CD4-positive, alpha-beta T cell treated with Interleukin-12 subunit alpha and Interleukin-12 subunit beta, for 1 hour (primary cell): ENCODE measurements around the gene PPP1R7.
A peak's percentile ranks its signal among the peaks of the same experiment; 100 is the strongest.

Experiments
- DNase-seq: peaks from one replicate; pipeline ENCODE4 v3.0.0-alpha.2; 2020

Gene PPP1R7

DNA sequence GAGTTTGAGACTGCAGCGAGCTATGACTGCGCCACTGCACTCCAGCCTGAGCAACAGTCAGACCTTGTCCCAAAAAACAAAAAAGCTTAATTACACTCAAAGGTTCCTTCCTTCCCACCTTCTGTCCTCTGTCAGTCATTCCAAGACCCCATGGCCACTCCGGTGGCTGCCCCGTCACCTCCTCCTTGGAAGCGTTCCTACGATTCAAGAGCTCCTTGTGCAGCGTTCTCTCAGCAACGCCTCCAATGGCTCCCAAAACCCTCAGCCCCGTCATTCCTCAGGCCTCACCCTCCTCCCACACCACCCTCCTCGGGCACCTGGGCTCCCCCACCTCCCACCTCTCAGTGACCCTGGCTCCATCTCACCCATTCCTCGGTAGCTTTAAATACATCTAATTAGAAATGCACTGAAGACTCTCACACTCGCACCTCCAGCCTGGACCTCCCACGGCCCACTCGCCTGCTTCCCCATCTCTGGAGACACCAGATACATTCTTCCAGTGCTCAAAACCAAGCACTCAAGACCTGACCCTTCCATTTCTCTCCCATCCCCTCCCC lies 9.0 kb upstream of the PPP1R7 start:
- no peak for DNase-seq

GRCh38 chr2:241142063-241142462 lies 8.2 kb upstream of the PPP1R7 start:
- DNase-seq = no peak

DNA sequence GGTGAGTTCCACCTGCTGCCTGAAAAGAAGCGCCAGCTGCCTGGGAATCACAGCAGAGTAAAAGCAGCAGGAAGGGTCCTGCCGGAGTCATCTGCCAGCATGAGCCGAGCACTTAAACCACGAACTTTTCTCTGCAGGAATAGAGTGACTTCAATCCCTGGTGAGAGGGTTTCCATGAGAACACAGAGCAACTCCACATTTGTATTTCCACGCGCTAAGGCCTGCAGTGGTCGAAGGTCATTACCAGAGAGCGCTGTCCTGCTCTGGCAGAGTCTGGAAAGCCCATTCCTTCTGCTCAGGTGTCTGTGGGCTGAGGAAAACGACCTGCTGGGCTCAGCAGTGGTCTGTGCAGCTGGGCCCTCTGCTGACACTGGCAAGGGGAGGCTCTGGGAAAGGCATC lies 7.7 kb upstream of the PPP1R7 start:
- DNase-seq = no peak

GRCh38 chr2:241146286-241146685 lies 4.0 kb upstream of the PPP1R7 start:
- DNase-seq = no peak

- DNase-seq = no peak
Observed at GRCh38 chr2:241147336-241147735, 2.9 kb upstream of the PPP1R7 start.

DNA sequence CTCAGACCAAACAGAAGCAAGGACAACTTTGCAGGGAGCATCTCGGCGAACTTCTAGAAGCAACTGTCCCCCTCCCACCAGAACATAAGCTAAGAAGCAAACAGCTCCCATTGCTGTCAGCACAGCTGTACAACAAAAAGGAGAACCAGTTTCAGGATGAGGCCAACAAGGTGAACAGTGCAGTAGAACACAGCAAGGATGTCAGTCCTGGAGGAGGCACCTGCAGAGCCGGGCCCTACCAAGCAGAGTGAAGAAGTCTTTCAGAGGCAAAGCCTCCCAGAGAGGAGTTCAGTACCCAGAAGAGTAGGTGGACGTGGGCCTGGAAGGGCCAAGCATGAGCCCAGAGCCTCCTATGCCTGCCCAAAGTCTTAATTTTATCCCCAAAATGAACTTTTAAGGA lies 2.0 kb upstream of the PPP1R7 start:
- DNase-seq = no peak

- peak; percentile 94 for DNase-seq
Observed at GRCh38 chr2:241148891-241149674, 1.2 kb upstream of the PPP1R7 start, which contains the start of gene PASK. TSS of gene PASK (minus strand) at chr2:241149472. CDS start at chr2:241143032, 6,440 bp downstream.

DNA sequence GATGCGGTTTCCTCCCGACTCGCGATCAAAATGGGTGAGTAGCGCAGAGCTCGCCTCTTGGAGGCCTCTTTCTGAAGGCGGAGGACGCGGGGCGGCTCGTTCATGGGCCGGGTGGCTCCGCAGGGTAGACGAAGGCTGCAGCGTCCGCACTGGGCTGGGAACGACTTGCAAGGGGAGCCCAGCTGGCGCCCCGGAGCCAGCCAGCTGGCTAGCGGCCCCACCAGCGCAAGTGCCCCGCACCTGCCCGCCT lies 667 bp upstream of the PPP1R7 start:
- DNase-seq = no peak

DNA sequence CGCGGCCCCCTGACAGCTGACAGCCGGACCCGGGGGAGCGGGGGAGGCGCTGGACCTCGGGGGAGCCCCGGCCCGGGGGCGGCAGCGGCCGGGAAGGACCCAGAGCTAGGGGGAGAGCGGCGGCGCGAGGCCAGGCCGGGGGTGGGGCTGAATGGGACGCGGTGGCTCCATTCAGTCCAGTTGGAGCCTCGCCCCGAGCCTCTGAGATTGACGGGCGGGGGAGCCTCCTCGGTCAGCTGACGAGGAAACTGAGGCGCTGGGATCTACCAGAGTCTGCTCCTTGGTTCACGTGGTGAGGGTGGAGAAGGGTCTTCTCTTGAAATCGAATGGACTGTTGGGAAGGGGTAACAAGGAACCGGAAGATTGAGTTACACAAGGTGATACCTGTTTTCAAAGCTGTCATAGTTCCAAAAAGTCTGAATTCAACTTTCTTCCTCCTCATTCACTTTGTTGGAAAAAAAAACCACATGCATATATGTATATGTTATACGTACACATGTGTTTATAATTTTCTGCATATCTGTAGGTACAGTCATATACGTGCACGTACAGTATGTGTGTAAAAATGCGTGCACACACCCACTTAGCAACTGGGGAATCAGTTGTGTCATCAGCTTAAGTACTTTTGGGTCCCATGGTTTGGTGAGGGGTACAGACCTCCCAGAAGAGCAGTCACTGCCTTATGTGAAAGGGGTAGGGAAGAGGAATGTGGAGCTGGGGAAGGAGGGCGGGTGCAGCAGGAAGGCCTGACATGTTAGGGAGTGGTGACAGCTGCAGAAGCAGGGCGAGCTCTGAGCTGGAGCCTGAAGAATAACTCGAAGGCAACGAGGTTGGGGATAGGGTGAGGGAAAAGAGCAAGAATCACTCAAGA lies 628 bp downstream of the PPP1R7 start:
- DNase-seq = no peak

- DNase-seq = no peak
Observed at GRCh38 chr2:241151934-241152660, 1.8 kb downstream of the PPP1R7 start.

DNA sequence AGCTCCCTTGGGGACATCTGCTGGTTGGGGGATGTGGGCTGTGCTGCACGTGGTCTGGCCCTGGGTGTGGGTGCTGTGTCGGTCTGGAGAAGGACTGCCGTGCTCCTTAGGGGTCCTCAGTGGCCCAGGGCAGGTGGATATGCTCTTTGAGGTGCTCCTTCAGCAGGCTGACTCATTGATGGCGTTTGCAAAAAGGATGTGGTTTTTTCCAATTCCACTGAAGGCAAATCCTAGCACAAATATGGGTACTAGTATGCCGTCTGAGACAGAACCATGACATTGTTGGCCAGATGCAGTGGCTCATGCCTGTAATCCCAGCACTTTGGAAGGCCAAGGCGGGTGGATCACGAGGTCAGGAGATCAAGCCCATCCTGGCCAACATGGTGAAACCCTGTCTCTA lies 3.3 kb downstream of the PPP1R7 start:
- DNase-seq = no peak

DNA sequence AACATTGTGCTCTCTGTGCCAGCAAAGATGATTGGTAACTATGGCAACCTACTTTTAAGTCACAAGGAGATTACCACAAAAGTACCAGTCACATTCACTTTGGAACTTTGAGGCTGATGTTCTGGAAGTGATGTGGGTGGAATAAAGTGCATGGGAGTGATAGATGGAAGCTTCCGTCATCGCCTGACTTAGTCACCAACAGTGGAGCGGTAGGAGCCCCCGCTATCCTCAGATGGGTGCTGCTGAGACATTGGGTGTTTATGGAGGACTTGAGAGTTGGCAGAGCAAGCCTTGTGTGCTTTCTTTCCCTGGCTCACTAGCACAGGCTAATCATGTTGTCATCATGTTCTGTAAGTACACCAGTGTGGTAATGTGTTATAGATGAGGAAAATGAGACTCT lies 4.6 kb downstream of the PPP1R7 start:
- no peak for DNase-seq

DNA sequence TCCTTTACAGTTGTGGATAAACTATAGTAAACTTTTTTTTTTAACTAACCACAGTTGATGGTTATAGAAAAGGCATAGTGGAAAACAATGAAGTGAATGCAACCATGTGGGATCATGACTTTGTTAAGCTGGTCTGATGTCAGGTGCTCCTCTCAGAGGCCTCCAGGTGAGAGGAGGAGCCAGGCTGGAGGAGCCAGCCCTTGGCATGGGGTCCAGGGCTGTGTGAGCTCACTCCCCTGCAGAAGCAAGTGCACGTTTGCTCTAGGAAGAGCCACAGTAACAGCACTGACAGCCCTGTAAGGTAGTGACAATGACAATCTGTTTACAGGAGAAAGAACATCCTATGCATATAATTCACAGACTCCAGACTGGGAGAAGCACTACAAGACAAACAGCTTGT lies 5.7 kb downstream of the PPP1R7 start:
- DNase-seq = no peak

- no peak for DNase-seq
Observed at GRCh38 chr2:241156971-241157441, 6.7 kb downstream of the PPP1R7 start.

GRCh38 chr2:241157841-241158545 lies 7.7 kb downstream of the PPP1R7 start:
- no peak for DNase-seq

DNA sequence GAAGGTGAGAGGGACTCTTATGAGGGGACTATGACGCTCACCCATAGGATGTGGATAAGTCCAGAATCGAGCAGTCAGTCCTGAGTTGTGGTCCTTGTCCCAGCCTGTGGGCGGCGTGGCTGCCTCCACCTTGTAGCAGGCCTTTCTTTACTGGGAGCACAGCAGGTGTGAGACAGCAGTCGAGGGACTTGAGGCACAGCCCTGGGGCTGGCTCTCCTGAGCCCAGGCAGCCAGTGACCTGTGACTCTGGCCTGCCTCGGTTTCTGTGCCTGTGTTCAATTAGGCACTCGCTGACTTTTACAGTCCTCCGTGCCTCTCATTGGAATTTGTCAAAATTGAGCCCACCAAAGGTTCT lies 8.3 kb downstream of the PPP1R7 start:
- no peak for DNase-seq

DNA sequence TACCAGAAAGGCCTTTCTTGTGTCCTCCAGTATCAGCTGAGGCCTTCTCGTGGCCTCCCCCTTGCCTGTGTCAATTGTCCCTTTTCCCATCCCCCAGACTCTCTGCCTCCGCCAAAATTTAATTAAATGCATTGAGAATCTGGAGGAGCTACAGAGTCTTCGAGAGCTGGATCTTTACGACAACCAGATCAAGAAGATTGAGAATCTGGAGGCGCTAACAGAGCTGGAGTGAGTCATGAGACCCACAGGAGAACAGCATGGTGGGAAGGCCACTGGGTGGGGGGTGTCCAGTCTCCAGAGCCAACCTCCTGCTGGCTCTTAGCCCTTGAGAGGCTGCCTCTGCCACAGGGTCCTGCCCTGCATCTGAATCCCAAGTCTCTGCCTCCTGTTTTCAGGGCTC lies 8.8 kb downstream of the PPP1R7 start:
- DNase-seq = no peak

GRCh38 chr2:241160318-241160717 lies 10.1 kb downstream of the PPP1R7 start:
- DNase-seq = no peak

DNA sequence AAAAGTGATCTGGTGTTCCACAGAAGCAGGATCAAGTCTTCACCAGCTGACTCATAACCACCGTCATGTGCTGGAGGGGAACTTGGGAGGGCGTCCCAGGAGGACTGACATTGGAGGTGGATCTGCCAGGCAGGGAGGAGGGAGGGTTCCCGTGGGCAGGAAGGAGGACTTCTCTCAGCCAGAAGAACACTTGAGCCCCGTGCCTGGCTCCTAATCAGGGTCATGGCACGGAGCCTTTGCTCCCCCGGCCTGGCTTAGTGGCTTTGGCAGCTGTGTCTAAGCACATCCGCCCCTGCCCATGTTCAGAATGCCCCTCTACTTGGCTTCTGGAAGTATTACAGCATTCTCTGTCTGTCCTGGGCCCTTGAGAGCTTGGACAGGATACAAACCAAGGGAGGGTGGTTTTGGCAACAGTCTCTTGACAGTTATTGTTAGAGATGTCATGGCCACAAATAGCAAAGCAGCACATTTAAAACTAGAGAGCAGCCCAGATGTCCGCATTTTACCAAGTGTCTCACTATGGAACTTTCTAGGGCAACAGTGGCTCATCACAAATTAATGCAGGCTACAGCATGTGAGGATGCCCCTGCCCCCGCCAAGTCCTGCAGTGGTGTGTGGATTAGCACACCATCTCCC lies 11.5 kb downstream of the PPP1R7 start:
- DNase-seq = no peak

DNA sequence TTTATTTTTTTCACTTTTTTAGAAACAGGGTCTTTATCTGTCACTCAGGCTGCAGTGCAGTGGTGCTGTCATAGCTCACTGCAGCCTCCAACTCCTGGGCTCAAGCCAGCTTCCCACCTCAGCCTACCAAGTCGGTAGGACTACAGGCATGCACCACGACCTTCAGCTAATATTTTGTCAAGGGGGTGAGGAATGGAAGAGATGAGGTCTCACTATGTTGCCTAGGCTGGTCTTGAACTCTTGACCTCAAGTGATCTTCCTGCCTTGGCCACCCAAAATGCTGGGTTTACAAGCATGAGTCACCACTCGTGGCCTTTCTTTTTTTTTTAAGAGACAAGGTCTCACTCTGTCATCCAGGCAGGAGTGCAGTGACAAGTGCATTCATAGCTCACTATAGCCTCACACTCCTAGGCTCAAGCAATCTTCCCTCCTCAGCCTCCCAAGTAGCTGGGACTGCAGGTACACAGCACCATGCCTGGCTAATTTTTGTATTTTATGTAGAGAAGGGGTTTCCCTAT lies 13.4 kb downstream of the PPP1R7 start:
- no peak for DNase-seq

DNA sequence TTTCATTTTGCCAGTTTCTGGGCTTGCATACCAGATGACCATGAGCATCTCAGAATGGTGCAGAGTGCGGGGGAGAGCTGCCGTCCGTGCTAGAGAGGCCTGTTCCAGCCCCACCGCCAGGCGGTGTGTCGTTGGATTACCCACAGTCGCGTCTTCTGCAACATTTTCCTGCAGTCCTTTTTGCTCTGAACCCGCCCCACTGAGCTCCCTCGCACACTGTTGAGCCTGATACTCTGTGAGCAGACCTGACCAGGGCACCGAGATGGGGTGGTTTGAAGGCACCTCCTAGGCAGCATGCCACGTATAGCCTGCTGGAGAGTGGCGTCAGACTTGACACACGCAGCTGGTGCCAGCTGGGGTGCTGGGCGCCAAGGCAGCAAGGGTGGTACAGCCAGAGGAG lies 18.1 kb downstream of the PPP1R7 start:
- DNase-seq = no peak

DNA sequence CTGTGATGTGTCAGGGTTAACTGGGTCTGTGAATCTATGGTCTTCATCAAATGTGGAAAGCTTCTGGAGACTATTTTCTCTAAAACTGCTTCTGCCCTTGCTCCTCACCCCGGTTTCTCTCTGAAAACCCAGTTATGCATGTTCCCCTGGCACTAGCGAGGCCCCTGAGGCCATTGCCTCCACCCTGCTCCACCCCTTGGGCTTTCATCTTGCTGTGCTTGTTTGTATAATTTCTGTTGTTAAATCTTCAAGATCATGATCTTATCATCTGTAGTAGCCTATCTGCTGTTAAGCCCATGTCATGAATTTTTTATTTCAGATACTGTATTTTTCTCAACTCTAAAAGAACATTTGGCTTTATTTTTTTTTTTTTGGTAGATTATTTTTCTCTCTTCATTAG lies 23.3 kb downstream of the PPP1R7 start:
- DNase-seq = no peak
